Measurements from ENCODE around the gene MLST8.

MLST8 gene

DNA sequence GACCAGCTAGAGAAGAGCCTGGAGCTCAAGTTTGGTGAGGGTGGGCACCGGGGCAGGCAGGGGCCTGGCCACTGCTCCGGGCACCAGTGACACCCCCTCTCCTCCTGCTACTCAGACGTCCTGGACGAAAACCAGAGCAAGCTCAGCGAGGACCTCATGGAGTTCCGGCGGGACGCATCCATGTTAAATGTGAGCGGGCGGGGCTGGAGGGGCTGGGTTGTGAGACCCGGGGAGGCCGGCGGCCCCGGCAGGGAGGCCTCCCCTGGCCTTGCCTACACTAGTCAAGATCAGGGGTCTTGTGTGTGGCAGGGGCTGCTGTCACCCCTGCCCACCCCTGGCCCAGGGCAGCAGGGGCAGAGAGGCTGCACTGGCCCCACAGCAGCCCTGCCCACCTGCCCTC is 31.9 kb upstream of the MLST8 start:
- no peak for DNase-seq

GRCh38 chr16:2173916-2174315 is 31.3 kb upstream of the MLST8 start:
- no peak for DNase-seq

DNA sequence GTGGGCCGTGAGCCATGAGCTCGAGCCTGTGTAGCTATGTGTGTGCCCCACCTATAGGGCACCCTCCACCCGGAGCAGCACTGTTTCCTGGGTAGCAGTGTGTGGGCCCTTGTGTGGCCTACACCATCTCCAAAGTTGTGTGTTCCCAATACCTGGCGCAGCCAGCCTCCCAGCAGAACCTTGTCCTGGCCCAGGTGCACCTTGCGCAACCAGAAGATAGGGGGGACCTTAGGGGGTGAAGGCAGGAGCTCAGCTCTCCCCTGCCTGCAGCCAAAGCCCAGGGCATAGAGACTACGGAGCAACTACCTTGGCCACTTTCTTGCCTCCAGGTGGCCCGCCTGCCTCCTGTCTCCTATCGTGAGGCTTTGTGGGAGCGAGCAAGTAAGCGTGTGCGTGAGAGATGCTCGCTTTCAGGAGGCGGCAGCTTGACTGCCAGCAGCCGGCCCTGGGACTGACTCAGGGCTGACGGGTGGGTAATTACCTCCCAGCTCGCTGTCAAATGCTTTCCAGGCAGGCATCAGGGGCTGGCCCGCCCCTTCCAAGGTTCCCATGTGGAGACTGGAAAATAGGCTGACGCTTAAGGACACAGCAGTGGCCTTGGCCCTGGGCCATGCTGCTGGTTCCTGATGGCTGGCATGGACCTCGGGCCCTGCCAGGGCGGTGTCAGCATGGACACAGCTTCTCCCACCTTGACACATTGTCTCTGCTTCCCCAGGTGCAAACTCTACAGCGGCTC is 30.7 kb upstream of the MLST8 start:
- DNase-seq = no peak

DNA sequence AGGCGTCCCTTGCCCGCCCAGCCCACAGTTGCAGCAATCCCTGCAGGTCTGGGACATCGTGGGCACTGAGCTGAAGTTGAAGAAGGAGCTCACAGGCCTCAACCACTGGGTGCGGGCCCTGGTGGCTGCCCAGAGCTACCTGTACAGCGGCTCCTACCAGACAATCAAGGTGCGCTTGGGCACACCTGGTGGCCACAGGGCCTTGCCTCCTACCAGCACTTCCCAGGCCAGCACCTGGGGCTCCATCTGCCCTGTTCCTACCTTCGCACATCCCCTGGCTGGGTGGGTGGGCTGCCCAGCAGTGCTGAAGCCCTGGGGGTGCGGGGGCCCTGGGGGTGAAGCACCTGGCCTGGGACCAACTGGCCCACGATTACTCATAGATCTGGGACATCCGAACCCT is 29.8 kb upstream of the MLST8 start:
- no peak for DNase-seq

GRCh38 chr16:2176047-2176446 is 29.2 kb upstream of the MLST8 start:
- no peak for DNase-seq

DNA sequence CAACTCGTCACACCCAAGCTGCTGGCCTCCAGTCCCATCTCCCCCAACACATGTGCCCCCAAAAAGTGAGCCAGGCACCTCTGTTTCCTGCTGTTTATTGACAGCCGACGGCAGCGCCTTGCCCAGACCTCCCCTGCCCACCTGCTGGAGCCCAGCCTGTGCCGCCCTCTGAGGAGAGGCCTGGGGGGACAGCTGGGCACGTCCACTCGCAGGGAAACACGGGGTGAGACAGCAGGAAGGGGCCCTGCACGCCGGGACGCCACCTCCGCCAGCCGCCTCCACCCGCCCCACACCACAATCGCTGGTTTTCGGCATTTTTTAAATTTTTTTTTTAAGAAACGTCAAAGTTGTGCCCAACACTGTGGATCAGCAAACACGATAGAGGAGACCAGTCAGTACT is 28.2 kb upstream of the MLST8 start:
- no peak for DNase-seq

GRCh38 chr16:2177561-2177960 is 27.7 kb upstream of the MLST8 start:
- no peak for DNase-seq

- peak in 2 of 5 donors; percentile 34 to 44 for DNase-seq
These were observed 26.7 kb upstream of the MLST8 start for GRCh38 chr16:2178321-2179106.

DNA sequence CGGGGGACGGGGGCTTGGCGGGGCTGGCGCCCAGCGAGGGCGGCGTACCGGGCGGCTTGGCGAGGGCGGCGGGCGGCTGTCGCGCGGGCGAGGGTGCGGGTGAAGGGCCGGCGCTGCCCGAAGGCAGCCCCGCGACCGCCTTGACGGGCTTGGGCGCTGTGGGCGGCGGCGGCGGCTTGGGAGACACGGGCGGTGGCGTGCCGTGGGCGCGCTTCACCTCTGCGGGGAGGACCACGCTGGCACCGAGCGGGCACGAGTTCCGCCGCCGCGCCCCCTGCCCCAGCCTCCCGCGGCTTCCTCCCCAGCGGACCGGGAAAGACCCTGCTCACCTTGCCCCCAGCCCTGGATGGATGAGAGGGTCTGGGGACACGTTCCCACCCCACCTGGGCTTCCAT is 26.1 kb upstream of the MLST8 start:
- no peak for DNase-seq

DNA sequence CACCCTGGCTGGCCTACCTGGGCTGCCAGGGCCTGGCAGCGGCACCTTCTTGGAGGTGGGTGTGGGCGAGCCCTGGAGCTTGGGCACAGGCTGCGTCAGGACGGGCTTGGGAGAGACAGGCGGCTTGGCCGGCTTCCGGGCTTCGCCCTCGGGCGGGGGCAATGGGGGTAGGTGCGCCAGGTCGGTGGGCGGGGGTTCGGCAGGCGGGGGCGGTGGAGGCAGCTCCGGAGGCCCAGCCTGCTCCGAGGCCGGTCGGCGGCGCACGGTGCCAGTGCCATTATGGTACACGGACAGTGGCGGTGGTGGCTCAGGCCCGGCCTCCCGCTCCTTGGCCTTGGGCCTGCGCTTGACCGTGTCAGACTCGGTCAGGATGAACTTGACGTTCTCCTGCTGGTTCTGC is 25.7 kb upstream of the MLST8 start:
- DNase-seq = no peak

- no peak for DNase-seq
These were observed 24.8 kb upstream of the MLST8 start for GRCh38 chr16:2180461-2180860.

DNA sequence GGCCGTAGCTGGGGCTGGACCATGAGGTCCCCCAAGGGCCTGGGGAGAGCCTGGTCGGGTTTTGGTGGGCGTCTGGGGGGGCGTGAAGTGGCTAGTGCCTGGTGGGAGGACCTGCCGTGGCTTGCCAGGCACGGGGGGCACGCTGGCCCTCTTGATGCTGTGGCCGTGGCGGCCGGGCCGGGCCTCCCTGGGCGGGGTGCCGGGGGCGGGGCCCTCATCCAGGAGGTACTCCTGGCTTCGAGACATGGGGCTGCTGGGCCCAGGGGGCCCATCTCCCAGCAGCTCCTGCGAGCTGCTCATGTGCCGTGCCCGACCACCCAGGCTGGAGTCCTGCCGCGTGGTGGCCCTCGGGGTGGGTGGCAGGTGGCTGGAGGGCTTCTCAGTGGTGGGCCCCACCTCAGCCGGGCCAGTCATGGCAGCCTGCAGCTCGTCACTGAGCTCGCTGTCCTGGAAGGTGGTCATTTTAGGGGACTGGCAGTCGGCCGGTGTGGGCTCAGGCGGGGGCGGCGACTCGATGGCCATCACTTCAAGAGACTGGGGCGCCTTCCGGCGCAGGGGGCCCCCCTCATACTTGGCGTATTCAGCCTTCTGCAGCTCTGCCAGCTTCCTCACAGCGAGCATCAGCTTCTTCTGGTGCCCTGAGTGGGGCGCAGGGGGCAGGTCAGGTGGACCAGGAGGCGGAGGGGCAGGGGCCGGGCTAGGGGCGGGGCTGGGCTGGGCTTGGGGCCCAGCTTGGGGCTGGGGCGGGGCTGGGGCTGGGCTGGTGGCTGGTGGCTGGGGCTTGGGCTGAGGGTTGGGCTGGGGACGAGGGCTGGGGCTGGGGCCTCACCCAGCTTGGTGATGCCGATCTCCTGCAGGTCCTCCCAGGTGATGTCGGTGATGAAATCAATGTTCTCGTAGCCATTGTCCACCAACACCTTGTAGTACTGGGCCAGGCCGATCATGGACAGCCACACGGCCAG is 24.0 kb upstream of the MLST8 start:
- DNase-seq = no peak

DNA sequence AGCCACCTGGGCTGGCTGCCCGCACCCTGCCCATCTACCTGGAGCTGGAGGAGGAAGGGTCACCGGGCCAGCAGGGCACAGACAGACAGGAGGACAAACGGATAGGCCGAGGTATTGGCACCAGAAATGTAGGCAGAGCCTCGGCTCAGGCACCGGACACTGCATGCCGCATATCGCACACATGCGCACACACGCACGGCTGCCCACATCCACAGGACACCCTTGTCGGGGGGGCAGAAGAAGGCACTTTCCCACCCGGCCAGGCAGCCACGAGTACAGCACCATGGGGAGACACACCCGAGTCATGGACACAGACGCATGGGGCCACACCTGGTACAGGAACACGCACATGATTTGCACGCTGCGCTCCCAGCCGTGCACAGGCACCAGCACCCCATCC is 23.3 kb upstream of the MLST8 start:
- no peak for DNase-seq

DNA sequence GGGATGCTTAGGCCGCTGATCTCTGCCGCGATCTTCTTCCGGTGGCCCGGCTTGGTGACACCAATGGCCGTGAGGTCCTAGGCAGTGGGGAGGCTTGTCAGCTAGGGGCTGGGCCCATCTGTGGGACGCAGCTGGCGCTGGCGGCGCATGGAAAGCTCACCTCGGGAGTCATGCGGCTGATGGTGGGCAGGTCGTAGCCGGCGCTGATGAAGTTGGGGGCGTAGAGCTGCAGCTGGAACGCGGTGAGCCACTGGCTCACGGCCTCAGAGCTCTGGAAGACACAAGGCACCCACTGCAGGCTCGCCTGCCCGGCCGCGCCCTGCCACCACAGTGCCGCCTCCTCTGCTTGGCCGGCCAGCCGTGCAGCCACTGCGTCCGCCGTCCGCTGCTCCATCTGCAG is 21.6 kb upstream of the MLST8 start:
- DNase-seq = no peak

GRCh38 chr16:2184346-2184745 is 20.9 kb upstream of the MLST8 start:
- DNase-seq = no peak

- no peak for DNase-seq
These were observed 20.3 kb upstream of the MLST8 start for GRCh38 chr16:2184962-2185361.

DNA sequence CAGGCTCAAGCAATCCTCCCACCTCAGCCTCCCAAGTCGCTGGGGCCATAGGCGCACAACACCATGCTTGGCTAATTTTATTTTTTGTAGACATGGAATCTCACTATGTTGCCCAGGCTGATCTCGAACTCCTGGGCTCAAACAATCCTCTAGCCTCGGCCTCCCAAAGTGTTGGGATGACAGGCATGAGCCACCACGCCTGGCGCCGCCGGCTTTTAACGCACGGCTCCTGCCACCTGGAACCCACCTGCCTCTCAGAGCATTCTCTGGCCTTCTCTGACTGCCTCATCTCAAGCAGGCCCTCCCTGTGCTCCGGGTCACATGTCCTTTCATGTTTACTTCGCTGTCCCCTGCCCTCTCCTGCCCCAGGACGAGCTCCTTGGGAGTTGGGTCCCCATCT is 19.2 kb upstream of the MLST8 start:
- DNase-seq = no peak

DNA sequence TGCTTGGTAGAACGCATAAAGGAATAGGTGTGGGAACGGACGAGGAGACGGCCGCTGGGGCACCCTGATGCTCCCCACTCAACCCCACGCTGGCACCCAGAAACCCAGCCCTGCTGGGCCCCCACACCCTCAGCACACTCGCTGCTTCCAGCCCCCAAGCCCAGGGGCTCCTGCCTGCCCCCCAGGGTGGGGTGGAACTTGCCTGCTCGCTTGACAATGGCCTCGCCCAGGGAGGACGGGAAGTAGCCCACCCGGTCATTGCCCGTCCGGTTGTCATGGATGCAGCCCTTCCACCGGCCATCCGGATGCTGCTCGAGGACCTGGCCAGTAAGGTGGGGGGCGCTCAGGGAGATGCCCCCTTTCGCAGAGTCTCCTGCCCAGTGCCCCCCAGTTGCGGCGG is 18.7 kb upstream of the MLST8 start:
- DNase-seq = no peak

DNA sequence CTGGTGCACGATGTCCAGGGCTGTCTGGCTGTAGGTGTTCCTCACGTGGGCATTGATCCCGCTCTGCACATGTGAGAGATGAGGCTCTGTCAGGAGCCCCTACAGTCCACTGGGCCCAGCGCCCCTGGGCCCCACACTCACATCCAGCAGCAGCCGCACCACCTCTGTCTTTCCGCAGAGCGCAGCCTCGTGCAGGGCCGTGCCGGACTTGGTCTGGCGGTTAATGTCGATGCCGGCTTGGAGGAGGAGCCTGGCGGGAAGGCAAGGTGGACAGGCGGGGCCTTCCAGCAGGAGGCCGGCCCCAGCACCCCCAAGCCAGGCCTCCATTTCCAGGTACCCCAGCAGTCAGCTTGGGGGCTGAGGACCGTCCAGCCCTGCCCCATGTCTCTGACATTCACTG is 18.0 kb upstream of the MLST8 start:
- DNase-seq = no peak

GRCh38 chr16:2188395-2188794 is 16.9 kb upstream of the MLST8 start:
- no peak for DNase-seq

DNA sequence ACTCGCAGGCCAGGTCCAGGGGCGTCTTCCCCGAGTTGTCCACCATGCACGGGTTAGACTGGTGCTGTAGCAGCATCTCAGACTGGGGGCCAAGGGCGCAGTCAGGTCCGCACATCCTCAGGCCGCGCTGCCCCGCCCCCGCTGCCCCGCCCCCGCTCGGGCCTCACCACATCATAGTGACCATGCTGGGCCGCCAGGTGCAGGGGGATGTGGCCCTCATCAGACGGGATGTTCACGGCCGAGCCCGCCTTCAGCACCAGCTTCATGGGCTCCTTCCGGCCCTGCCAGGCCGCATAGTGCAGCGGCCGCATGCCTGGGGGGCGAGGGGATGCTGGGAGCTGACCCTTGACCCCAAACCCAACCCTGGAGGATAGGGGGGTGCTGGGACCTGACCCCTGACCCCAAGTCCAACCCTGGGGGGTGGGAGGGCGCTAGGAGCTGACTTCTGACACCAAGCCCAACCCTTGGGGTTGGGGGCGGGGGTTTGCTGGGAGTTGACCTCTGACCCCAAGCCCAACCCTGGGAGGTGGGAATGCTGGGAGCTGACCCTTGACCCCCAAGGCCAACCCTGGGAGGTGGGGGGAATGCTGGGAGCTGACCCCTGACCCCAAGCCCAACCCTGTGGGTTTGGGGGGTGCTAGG is 15.9 kb upstream of the MLST8 start:
- no peak for DNase-seq

GRCh38 chr16:2190002-2190658 is 15.1 kb upstream of the MLST8 start:
- DNase-seq = no peak

Measured in T-helper 1 cell (primary cell).